ENCODE results near the gene EXOC7.

The EXOC7 gene

GRCh38 chr17:76137351-76138233, 34.0 kb upstream of the EXOC7 start:
- no peak for DNase-seq

- DNase-seq: no peak
Observed at GRCh38 chr17:76137001-76137350, 33.4 kb upstream of the EXOC7 start.

GRCh38 chr17:76136276-76137000, 32.9 kb upstream of the EXOC7 start:
- DNase-seq: no peak

- DNase-seq: no peak
Observed at GRCh38 chr17:76135810-76136188, 32.2 kb upstream of the EXOC7 start.

GRCh38 chr17:76134911-76135809, 31.6 kb upstream of the EXOC7 start:
- no peak for DNase-seq

GRCh38 chr17:76132574-76133338, 29.2 kb upstream of the EXOC7 start:
- DNase-seq: no peak

GRCh38 chr17:76131692-76132573, 28.3 kb upstream of the EXOC7 start:
- DNase-seq: no peak

GRCh38 chr17:76131051-76131691, 27.6 kb upstream of the EXOC7 start:
- no peak for DNase-seq

GRCh38 chr17:76130473-76130872, 26.9 kb upstream of the EXOC7 start:
- DNase-seq: no peak

- DNase-seq: no peak
Observed at GRCh38 chr17:76125922-76126321, 22.3 kb upstream of the EXOC7 start.

GRCh38 chr17:76125391-76125675, 21.7 kb upstream of the EXOC7 start:
- DNase-seq: no peak

- DNase-seq: no peak
Observed at GRCh38 chr17:76124582-76125390, 21.2 kb upstream of the EXOC7 start.

GRCh38 chr17:76123749-76124581, 20.4 kb upstream of the EXOC7 start:
- DNase-seq: no peak

GRCh38 chr17:76123191-76123499, 19.6 kb upstream of the EXOC7 start:
- DNase-seq: no peak

GRCh38 chr17:76122431-76123190, 19.0 kb upstream of the EXOC7 start:
- no peak for DNase-seq

GRCh38 chr17:76121932-76122430, 18.4 kb upstream of the EXOC7 start:
- DNase-seq: no peak

GRCh38 chr17:76120658-76121008, 17.0 kb upstream of the EXOC7 start:
- DNase-seq: no peak
